ENCODE results near the gene PSME2. TPM values are rescaled to one million over a fixed set of nuclear protein-coding genes. Genes with fewer than 3 reads are reported as not detected.
A peak's percentile ranks its signal among the peaks of the same experiment; 100 is the strongest.

Gene PSME2
- total and polyA plus RNA-seq, 2 of the 13 experiments (the other 11 are each of a cell fraction or from before 2014, with no cell fraction given), result 332 to 716 TPM

DNA sequence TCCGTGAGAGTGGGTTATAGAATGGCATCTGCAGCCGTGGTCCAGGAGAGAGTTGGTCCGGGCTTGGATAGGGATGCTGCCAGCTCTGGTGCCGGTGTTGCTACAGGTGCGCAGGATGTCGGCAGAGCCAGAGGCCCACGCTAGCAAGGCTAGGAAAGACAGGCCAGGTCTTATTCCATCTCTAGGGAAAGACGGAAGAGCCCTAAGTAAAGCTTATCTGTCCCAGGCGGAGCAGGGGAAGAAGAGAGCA, 10.9 kb downstream of the PSME2 start (continued):
- TF ChIP-seq, protein P1, sequence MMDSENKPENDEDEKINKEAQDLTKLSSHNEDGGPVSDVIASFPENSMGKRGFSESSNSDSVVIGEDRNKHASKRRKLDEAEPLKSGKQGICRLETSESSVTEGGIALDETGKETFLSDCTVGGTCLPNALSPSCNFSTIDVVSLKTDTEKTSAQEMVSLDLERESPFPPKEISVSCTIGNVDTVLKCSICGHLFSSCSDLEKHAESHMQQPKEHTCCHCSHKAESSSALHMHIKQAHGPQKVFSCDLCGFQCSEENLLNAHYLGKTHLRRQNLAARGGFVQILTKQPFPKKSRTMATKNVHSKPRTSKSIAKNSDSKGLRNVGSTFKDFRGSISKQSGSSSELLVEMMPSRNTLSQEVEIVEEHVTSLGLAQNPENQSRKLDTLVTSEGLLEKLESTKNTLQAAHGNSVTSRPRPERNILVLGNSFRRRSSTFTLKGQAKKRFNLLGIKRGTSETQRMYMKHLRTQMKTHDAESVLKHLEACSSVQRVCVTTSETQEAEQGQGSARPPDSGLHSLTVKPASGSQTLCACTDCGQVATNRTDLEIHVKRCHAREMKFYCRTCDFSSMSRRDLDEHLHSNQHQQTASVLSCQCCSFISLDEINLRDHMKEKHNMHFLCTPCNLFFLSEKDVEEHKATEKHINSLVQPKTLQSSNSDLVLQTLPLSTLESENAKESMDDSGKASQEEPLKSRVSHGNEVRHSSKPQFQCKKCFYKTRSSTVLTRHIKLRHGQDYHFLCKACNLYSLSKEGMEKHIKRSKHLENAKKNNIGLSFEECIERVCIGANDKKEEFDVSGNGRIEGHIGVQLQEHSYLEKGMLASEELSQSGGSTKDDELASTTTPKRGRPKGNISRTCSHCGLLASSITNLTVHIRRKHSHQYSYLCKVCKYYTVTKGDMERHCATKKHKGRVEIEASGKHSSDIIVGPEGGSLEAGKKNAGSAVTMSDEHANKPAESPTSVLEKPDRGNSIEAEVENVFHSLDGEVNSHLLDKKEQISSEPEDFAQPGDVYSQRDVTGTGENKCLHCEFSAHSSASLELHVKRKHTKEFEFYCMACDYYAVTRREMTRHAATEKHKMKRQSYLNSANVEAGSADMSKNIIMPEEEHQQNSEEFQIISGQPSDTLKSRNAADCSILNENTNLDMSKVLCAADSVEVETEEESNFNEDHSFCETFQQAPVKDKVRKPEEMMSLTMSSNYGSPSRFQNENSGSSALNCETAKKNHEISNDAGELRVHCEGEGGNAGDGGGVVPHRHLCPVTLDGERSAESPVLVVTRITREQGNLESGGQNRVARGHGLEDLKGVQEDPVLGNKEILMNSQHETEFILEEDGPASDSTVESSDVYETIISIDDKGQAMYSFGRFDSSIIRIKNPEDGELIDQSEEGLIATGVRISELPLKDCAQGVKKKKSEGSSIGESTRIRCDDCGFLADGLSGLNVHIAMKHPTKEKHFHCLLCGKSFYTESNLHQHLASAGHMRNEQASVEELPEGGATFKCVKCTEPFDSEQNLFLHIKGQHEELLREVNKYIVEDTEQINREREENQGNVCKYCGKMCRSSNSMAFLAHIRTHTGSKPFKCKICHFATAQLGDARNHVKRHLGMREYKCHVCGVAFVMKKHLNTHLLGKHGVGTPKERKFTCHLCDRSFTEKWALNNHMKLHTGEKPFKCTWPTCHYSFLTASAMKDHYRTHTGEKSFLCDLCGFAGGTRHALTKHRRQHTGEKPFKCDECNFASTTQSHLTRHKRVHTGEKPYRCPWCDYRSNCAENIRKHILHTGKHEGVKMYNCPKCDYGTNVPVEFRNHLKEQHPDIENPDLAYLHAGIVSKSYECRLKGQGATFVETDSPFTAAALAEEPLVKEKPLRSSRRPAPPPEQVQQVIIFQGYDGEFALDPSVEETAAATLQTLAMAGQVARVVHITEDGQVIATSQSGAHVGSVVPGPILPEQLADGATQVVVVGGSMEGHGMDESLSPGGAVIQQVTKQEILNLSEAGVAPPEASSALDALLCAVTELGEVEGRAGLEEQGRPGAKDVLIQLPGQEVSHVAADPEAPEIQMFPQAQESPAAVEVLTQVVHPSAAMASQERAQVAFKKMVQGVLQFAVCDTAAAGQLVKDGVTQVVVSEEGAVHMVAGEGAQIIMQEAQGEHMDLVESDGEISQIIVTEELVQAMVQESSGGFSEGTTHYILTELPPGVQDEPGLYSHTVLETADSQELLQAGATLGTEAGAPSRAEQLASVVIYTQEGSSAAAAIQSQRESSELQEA (CRISPR knock-in tag; IDR thresholded peaks at IDR 0.05; ENCODE audit: not compliant biosample characterization), result no peak
- TF ChIP-seq KLF13 (CRISPR knock-in tag; IDR thresholded peaks at IDR 0.05) (peak; percentile 97), NFYB (CRISPR knock-in tag; IDR thresholded peaks at IDR 0.05) (no peak), ARID2 (CRISPR knock-in tag; IDR thresholded peaks at IDR 0.05; ENCODE audit: borderline replicate concordance) (no peak), GPN1 (CRISPR knock-in tag; IDR thresholded peaks at IDR 0.05; ENCODE audit: borderline replicate concordance) (no peak), ZNF367 (CRISPR knock-in tag; IDR thresholded peaks at IDR 0.05; ENCODE audit: borderline replicate concordance) (no peak), ZNF549 (CRISPR knock-in tag; IDR thresholded peaks at IDR 0.05) (no peak), NFE2L1 (CRISPR knock-in tag; IDR thresholded peaks at IDR 0.05; ENCODE audit: borderline replicate concordance) (peak; percentile 84; the same call in 1 of the 2 replicates), SALL1 (CRISPR knock-in tag; IDR thresholded peaks at IDR 0.05) (no peak), TEAD3 (CRISPR knock-in tag; optimal IDR thresholded peaks at IDR 0.05; ENCODE audit: borderline replicate concordance) (peak; percentile 27), SSRP1 (CRISPR knock-in tag; IDR thresholded peaks at IDR 0.05) (no peak), ZNF777 (CRISPR knock-in tag; IDR thresholded peaks at IDR 0.05) (no peak), ATM (IDR thresholded peaks at IDR 0.05; ENCODE audit: borderline replicate concordance) (no peak)
- TF ChIP-seq, protein P2, sequence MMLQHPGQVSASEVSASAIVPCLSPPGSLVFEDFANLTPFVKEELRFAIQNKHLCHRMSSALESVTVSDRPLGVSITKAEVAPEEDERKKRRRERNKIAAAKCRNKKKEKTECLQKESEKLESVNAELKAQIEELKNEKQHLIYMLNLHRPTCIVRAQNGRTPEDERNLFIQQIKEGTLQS (CRISPR knock-in tag; IDR thresholded peaks at IDR 0.05), result no peak
- TF ChIP-seq, protein P3, sequence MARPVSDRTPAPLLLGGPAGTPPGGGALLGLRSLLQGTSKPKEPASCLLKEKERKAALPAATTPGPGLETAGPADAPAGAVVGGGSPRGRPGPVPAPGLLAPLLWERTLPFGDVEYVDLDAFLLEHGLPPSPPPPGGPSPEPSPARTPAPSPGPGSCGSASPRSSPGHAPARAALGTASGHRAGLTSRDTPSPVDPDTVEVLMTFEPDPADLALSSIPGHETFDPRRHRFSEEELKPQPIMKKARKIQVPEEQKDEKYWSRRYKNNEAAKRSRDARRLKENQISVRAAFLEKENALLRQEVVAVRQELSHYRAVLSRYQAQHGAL (CRISPR knock-in tag; IDR thresholded peaks at IDR 0.05; ENCODE audit: not compliant biosample characterization), result no peak
- TF ChIP-seq, protein P4, sequence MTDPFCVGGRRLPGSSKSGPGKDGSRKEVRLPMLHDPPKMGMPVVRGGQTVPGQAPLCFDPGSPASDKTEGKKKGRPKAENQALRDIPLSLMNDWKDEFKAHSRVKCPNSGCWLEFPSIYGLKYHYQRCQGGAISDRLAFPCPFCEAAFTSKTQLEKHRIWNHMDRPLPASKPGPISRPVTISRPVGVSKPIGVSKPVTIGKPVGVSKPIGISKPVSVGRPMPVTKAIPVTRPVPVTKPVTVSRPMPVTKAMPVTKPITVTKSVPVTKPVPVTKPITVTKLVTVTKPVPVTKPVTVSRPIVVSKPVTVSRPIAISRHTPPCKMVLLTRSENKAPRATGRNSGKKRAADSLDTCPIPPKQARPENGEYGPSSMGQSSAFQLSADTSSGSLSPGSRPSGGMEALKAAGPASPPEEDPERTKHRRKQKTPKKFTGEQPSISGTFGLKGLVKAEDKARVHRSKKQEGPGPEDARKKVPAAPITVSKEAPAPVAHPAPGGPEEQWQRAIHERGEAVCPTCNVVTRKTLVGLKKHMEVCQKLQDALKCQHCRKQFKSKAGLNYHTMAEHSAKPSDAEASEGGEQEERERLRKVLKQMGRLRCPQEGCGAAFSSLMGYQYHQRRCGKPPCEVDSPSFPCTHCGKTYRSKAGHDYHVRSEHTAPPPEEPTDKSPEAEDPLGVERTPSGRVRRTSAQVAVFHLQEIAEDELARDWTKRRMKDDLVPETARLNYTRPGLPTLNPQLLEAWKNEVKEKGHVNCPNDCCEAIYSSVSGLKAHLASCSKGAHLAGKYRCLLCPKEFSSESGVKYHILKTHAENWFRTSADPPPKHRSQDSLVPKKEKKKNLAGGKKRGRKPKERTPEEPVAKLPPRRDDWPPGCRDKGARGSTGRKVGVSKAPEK (CRISPR knock-in tag; IDR thresholded peaks at IDR 0.05; ENCODE audit: borderline replicate concordance), result peak; percentile 84; the same call in 1 of the 2 replicates
